Vagina (tissue), 2 donors: ENCODE measurements around the gene ECPAS.

Experiments
- CTCF ChIP-seq, 3 experiments: fragments of 450-650 bp in 2 of 3; fragments of 200-600 bp in 1 of 3; sonication (generic) in 1 of 3; IDR thresholded peaks; one replicate each; pipeline ENCODE4 v1.5.1; 2017 to 2019; ENCODE audit warnings: antibody characterized with exemption in 3 of 3, mild to moderate bottlenecking in 2 of 3, moderate library complexity in 2 of 3
- POLR2AphosphoS5 ChIP-seq, 2 donors: sonication (generic); formaldehyde crosslinking; IDR thresholded peaks; one replicate each; pipeline ENCODE4 v1.9.0; 2017; ENCODE audit warnings: antibody characterized with exemption in 2 of 2, mild to moderate bottlenecking in 2 of 2, low read depth in 1 of 2; ENCODE audit not compliant: insufficient read depth in 1 of 2

- no peak for TF ChIP-seq CTCF (IDR thresholded peaks at IDR 0.05)
- TF ChIP-seq POLR2AphosphoS5 (IDR thresholded peaks at IDR 0.05; ENCODE audit: insufficient read depth in 1 of 2, low read depth in 1 of 2): no peak
These were observed 97.8 kb downstream of the ECPAS start for GRCh38 chr9:111386386-111386785.
